Upper lobe of left lung (tissue), 6 donors: Measurements from ENCODE around the gene SAMD4A. TPM values are rescaled to one million over a fixed set of nuclear protein-coding genes. Genes with fewer than 3 reads are reported as not detected.

Experiments used
- ATAC-seq, 2 donors: fragments of 200-7000 bp; cut with Tn5 transposase; one replicate each; pipeline ENCODE4 v1.9.1; 2022; ENCODE audit warnings: mild to moderate bottlenecking in 2 of 2, moderate library complexity in 2 of 2; ENCODE audit not compliant: low FRiP score in 2 of 2
- DNase-seq, 2 donors: peaks; one replicate each; pipeline ENCODE4 v3.0.0-alpha.2; 2019 to 2020
- H3K27ac ChIP-seq, 4 donors: fragments of 200-600 bp; sonication (generic); one replicate each; pipeline ENCODE4 v1.5.1; 2016 to 2019
- H3K27me3 ChIP-seq, 4 donors: fragments of 200-600 bp; sonication (generic); one replicate each; pipeline ENCODE4 v1.5.1; 2017 to 2019
- H3K36me3 ChIP-seq, 4 donors: fragments of 200-600 bp; sonication (generic); one replicate each; pipeline ENCODE4 v1.5.1; 2016 to 2019
- H3K4me1 ChIP-seq, 4 donors: fragments of 200-600 bp; sonication (generic); one replicate each; pipeline ENCODE4 v1.5.1; 2018 to 2019
- H3K4me3 ChIP-seq, 4 donors: fragments of 200-600 bp; sonication (generic); one replicate each; pipeline ENCODE4 v1.5.1; 2017 to 2019; ENCODE audit warnings: mild to moderate bottlenecking in 2 of 4, moderate library complexity in 1 of 4
- H3K9me3 ChIP-seq, 4 donors: fragments of 200-600 bp; sonication (generic); one replicate each; pipeline ENCODE4 v1.5.1; 2018 to 2019
- EP300 ChIP-seq, 4 donors: sonication (generic); formaldehyde crosslinking; IDR thresholded peaks; one replicate each; pipeline ENCODE4 v1.5.1; 2017; ENCODE audit warnings: antibody characterized with exemption in 4 of 4, control low read depth in 2 of 4
- POLR2A ChIP-seq, 4 donors: fragments of 450-650 bp; IDR thresholded peaks; one replicate each; pipeline ENCODE4 v1.5.1; 2016 to 2017; ENCODE audit warnings: antibody characterized with exemption in 4 of 4, mild to moderate bottlenecking in 2 of 4
- POLR2AphosphoS5 ChIP-seq, 2 donors: sonication (generic); formaldehyde crosslinking; IDR thresholded peaks; one replicate each; pipeline ENCODE4 v1.5.1; 2017; ENCODE audit warnings: antibody characterized with exemption in 2 of 2
- WGBS, 2 donors: methylation state at CpG; one replicate each; pipeline ENCODE4 v1.1.5; 2017 to 2018; 5-methylcytosine and 5-hydroxymethylcytosine counted together
- total RNA-seq, 6 donors: library from RNA; depleted of rRNA in 4 of 6; stranded (reverse); fragments of >200 nt in 4 of 6; gene quantifications; one replicate each; pipeline versions ENCODE4 v1.1.0 to v1.2.1, GENCODE V29; 2016 to 2021
- TF ChIP-seq, protein P1 (sequence below), 6 experiments: fragments of 450-650 bp in 4 of 6; fragments of 200-600 bp in 2 of 6; sonication (generic) in 2 of 6; IDR thresholded peaks; one replicate each; pipeline ENCODE4 v1.5.1; 2016 to 2019; ENCODE audit warnings: antibody characterized with exemption in 6 of 6
- donor health status: DM: no; HTN: no; CAD: no; lungs with moderate emphysema.
- donor health status: DM: no; HTN: yes; CAD: no; lungs with severe emphysema.

Gene SAMD4A
- total RNA-seq, 6 donors from 2014 or later = 26.0 to 68.3 (median 37.0) TPM

- ATAC-seq (no peak), DNase-seq (no peak)
- WGBS, 2 donors = 90 to 94% methylated on average over 3 to 8 of the region's 8 CpGs
- no peaks in the 10 kb centered on the region for H3K27me3 ChIP-seq
- no peak overlapping the region for H3K4me3 ChIP-seq
- H3K4me1 ChIP-seq = peaks cover 0 to 10% (median 0%) of the 10 kb centered on the region in 4 donors
- TF ChIP-seq, protein P1, sequence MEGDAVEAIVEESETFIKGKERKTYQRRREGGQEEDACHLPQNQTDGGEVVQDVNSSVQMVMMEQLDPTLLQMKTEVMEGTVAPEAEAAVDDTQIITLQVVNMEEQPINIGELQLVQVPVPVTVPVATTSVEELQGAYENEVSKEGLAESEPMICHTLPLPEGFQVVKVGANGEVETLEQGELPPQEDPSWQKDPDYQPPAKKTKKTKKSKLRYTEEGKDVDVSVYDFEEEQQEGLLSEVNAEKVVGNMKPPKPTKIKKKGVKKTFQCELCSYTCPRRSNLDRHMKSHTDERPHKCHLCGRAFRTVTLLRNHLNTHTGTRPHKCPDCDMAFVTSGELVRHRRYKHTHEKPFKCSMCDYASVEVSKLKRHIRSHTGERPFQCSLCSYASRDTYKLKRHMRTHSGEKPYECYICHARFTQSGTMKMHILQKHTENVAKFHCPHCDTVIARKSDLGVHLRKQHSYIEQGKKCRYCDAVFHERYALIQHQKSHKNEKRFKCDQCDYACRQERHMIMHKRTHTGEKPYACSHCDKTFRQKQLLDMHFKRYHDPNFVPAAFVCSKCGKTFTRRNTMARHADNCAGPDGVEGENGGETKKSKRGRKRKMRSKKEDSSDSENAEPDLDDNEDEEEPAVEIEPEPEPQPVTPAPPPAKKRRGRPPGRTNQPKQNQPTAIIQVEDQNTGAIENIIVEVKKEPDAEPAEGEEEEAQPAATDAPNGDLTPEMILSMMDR (IDR thresholded peaks at IDR 0.05) = no peak
- TF ChIP-seq EP300 (IDR thresholded peaks at IDR 0.05) (no peak), POLR2AphosphoS5 (IDR thresholded peaks at IDR 0.05) (no peak), POLR2A (IDR thresholded peaks at IDR 0.05) (no peak)
- no peaks in the 10 kb centered on the region for H3K9me3 ChIP-seq
- H3K36me3 ChIP-seq = peaks cover 0 to 69% (median 26%) of the 10 kb centered on the region in 4 donors
- H3K27ac ChIP-seq = no peak overlapping the region
These were observed 218.3 kb downstream of the SAMD4A start for GRCh38 chr14:54785136-54785777.

DNA sequence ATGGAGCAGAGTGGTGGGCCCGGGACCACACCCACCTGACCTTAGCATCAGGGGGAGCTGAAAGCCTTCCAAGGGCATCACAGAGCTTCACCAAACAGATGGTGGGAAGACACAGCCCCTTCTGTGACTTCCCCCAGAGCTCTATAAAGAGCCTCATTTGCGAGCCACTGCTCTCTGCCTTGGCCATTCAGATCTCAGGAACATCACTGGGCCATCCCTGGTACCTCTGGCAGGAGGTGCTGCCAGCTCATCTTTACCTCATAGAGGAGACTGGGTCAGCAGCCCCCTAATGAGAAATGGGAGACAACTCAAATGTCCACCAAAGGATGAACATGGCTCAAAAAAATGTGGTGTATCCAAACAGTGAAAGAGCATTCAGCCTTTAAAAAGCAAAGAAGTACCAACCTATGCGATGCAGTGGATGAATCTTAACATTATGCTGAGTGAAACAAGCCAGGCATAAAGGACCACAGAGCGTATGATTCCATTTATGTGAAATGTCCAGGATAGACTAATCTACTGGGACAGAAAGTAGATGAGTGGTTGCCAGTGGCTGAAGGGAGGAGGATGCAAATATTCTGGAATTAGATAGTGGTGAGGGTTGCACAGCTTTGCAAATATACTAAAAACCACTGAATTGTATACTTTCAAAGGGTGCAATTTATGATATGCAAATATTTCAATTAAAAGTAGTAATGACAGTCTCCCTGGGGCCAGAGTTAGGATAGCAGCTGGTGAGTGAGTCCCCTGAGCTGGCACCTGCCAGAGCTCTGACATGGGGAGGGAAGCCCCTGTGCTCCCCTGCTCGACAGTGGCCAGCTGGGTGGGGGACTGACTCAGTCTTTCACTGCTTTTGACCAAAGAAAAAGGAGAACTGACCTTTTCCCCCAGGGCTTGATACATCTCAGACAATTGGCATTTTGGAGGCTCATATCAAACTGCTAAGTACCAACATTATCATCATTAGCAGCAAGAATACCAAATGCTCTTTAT, 219.1 kb downstream of the SAMD4A start:
- Histone ChIP-seq H3K4me1 (peaks cover 0 to 10% (median 0%) of the 10 kb centered on the region in 4 donors), H3K36me3 (peaks cover 0 to 69% (median 26%) of the 10 kb centered on the region in 4 donors), H3K9me3 (no peaks in the 10 kb centered on the region), H3K4me3 (no peak overlapping the region), H3K27ac (no peak overlapping the region), H3K27me3 (no peaks in the 10 kb centered on the region)
- TF ChIP-seq EP300 (IDR thresholded peaks at IDR 0.05) (no peak), POLR2AphosphoS5 (IDR thresholded peaks at IDR 0.05) (no peak), POLR2A (IDR thresholded peaks at IDR 0.05) (no peak)
- TF ChIP-seq, protein P1 (IDR thresholded peaks at IDR 0.05) = no peak
- ATAC-seq = no peak
- WGBS, 2 donors = 86 to 90% methylated on average over 3 to 5 of the region's 5 CpGs
- no peak for DNase-seq

DNA sequence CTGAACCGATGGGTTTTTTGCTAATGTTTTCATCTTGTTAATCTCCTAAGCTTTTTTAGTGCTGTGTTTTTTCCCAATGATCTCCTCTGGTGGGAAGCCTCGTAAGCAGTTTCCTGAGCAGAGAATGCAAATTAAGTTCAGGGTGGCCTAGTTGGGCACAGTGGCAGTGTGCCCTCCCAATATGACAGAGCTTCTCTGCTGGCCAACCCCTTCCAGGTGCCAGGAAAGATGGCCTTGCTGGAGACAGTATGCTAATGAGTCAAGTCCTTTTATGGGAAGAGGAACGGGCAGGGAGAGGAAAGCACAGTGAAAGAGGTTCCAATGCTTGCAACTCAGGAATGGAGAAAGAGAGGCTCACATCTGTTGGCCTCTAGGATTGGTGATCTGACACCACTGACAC, 219.9 kb downstream of the SAMD4A start:
- 62 to 77% methylated on average over 3 of the region's 3 CpGs for WGBS, 2 donors
- DNase-seq = no peak

DNA sequence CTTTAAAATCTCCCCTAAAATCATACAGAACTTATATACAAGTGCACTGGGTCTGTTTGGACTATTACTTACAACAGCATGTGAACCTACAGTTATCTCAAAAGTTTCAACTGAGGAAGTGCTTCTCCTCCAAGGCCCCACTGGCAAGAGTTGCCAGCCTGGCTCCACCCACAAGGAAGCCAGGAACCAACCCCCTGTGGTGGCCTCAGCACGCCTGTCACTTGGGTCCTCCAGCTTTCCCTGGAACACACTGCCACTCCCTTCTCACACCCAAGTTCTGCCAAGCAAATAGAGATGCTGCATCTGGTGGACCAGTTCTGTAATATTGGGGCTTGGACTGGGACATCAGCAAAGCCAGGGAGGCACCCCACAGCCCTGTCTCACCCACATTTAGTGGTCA, 220.3 kb downstream of the SAMD4A start:
- 42 to 71% methylated on average over 1 of the region's 1 CpG for WGBS, 2 donors
- H3K27ac ChIP-seq = no peak overlapping the region
- no peaks in the 10 kb centered on the region for H3K9me3 ChIP-seq
- no peak overlapping the region for H3K4me3 ChIP-seq
- no peaks in the 10 kb centered on the region for H3K27me3 ChIP-seq
- ATAC-seq (peak in 1 of 2 donors; percentile 3), DNase-seq (no peak)
- TF ChIP-seq, protein P1 (IDR thresholded peaks at IDR 0.05) = no peak
- TF ChIP-seq EP300 (IDR thresholded peaks at IDR 0.05) (no peak), POLR2AphosphoS5 (IDR thresholded peaks at IDR 0.05) (no peak), POLR2A (IDR thresholded peaks at IDR 0.05) (no peak)
- H3K36me3 ChIP-seq = peaks cover 0 to 69% (median 26%) of the 10 kb centered on the region in 4 donors
- peaks cover 0 to 5% (median 0%) of the 10 kb centered on the region in 4 donors for H3K4me1 ChIP-seq

More for the DNA sequence above, 219.9 kb downstream of the SAMD4A start:
- no peak for ATAC-seq
- no peak for TF ChIP-seq POLR2A (IDR thresholded peaks at IDR 0.05)
- TF ChIP-seq, protein P1 (IDR thresholded peaks at IDR 0.05) = no peak
- no peak for TF ChIP-seq EP300 (IDR thresholded peaks at IDR 0.05)
- TF ChIP-seq POLR2AphosphoS5 (IDR thresholded peaks at IDR 0.05) = no peak
- Histone ChIP-seq H3K27me3 (no peaks in the 10 kb centered on the region), H3K9me3 (no peaks in the 10 kb centered on the region), H3K4me1 (peaks cover 0 to 9% (median 0%) of the 10 kb centered on the region in 4 donors), H3K27ac (no peak overlapping the region), H3K4me3 (no peak overlapping the region), H3K36me3 (peaks cover 0 to 69% (median 26%) of the 10 kb centered on the region in 4 donors)
